GM19099 (cell line): Measurements from ENCODE around the gene TTN.

Source experiments
- POLR2A ChIP-seq: IDR thresholded peaks from 3 replicates; pipeline ENCODE4 v1.6.1; 2011; ENCODE audit warnings: low read depth; ENCODE audit not compliant: insufficient read length; ENCODE audit errors: extremely low read depth

TTN gene

GRCh38 chr2:178827739-178828485 is 20.7 kb upstream of the TTN start:
- no peak for TF ChIP-seq POLR2A

- no peak for TF ChIP-seq POLR2A
Observed at GRCh38 chr2:178827111-178827510, 19.9 kb upstream of the TTN start.

- no peak for TF ChIP-seq POLR2A
Observed at GRCh38 chr2:178825183-178825582, 18.0 kb upstream of the TTN start.

- no peak for TF ChIP-seq POLR2A
Observed at GRCh38 chr2:178824181-178824580, 17.0 kb upstream of the TTN start.

GRCh38 chr2:178819992-178820391 is 12.8 kb upstream of the TTN start:
- no peak for TF ChIP-seq POLR2A

GRCh38 chr2:178819147-178819875 is 12.1 kb upstream of the TTN start:
- TF ChIP-seq POLR2A: no peak

GRCh38 chr2:178811901-178812300 is 4.7 kb upstream of the TTN start:
- no peak for TF ChIP-seq POLR2A

GRCh38 chr2:178811045-178811444 is 3.8 kb upstream of the TTN start:
- no peak for TF ChIP-seq POLR2A

- TF ChIP-seq POLR2A: no peak
Observed at GRCh38 chr2:178810422-178810821, 3.2 kb upstream of the TTN start.

- no peak for TF ChIP-seq POLR2A
Observed at GRCh38 chr2:178806543-178806942, 680 bp downstream of the TTN start.

GRCh38 chr2:178805457-178805856 is 1.8 kb downstream of the TTN start:
- TF ChIP-seq POLR2A: no peak

- TF ChIP-seq POLR2A: no peak
Observed at GRCh38 chr2:178804791-178805190, 2.4 kb downstream of the TTN start.

- no peak for TF ChIP-seq POLR2A
Observed at GRCh38 chr2:178800510-178800909, 6.7 kb downstream of the TTN start.

- no peak for TF ChIP-seq POLR2A
Observed at GRCh38 chr2:178799305-178799704, 7.9 kb downstream of the TTN start.

GRCh38 chr2:178796079-178796677 is 11.0 kb downstream of the TTN start:
- TF ChIP-seq POLR2A: no peak

- TF ChIP-seq POLR2A: no peak
Observed at GRCh38 chr2:178787934-178788333, 19.3 kb downstream of the TTN start.
